K562 (cell line): ENCODE results near the gene SCO1. TPM values are rescaled to one million over a fixed set of nuclear protein-coding genes. Genes with fewer than 3 reads are reported as not detected.

Experiments
- ATAC-seq: fragments of 200-7000 bp; cut with Tn5 transposase; 3 replicates; pipeline ENCODE4 v1.9.1; 2020; ENCODE audit warnings: moderate library complexity
- BruUV-seq: library from RNA; stranded (reverse); fragments of 400-500 nt; replicated peaks from 2 replicates; lab custom pipeline; 2021; lab: Mats Ljungman, UMichigan
- CTCF ChIA-PET: fragments of 300-600 bp; formaldehyde crosslinking; extraction: SDS; loops from one replicate; lab custom pipeline; 2021; ENCODE audit warnings: low intra/inter-chr PET ratio; lab: Yijun Ruan, JAX
- POLR2A ChIA-PET: fragments of 300-600, 350-650 bp; sonication (Branson Sonifier 250); formaldehyde crosslinking; extraction: SDS; loops from one replicate; lab custom pipeline; 2021; ENCODE audit warnings: antibody characterized with exemption, inconsistent platforms; lab: Yijun Ruan, JAX
- DNase-seq, 4 experiments: peaks; one replicate each; pipeline versions ENCODE4 v3.0.0 to v3.0.0-alpha.2; 2011 to 2018; ENCODE audit warnings: low spot score in 3 of 4, mixed read lengths in 3 of 4; ENCODE audit errors: extremely low read depth in 1 of 4
- FAIRE-seq: peaks from 2 replicates; lab custom pipeline; 2011; peaks lifted over from hg19 to GRCh38; lab: Jason Lieb, UNC
- H2AFZ ChIP-seq: 2 replicates; pipeline ENCODE4 v1.6.0; 2011; ENCODE audit warnings: low read depth, low read length, control low read depth, inconsistent platforms
- H3K27ac ChIP-seq: fragments of 200-600 bp; 3 replicates; pipeline ENCODE4 v1.8.0; 2011; ENCODE audit warnings: low read depth, mild to moderate bottlenecking, control low read depth, inconsistent platforms, low read length, moderate library complexity, mixed read lengths; ENCODE audit errors: extremely low read depth
- H3K27me3 ChIP-seq, 2 experiments: fragments of 300-600 bp in 1 of 2; 2 replicates in 1 of 2; 3 replicates in 1 of 2; pipeline versions ENCODE4 v1.6.0 to v1.8.0; 2011; ENCODE audit warnings: inconsistent platforms in 2 of 2, low read length in 2 of 2, mild to moderate bottlenecking in 1 of 2, mixed read lengths in 1 of 2, moderate library complexity in 1 of 2; ENCODE audit not compliant: control insufficient read depth in 2 of 2, insufficient read depth in 2 of 2
- H3K36me3 ChIP-seq: fragments of 300-600 bp; 3 replicates; pipeline ENCODE4 v1.8.0; 2011; ENCODE audit warnings: mild to moderate bottlenecking, low read length, inconsistent platforms; ENCODE audit not compliant: control insufficient read depth, insufficient read depth
- H3K4me1 ChIP-seq, 2 experiments: fragments of 200-600 bp in 1 of 2; replicated peaks in 1 of 2; 2 replicates in 1 of 2; 3 replicates in 1 of 2; pipeline versions ENCODE4 v1.5.1 to v1.8.0; 2011; ENCODE audit warnings: inconsistent platforms in 2 of 2, low read length in 2 of 2, mild to moderate bottlenecking in 1 of 2, mixed read lengths in 1 of 2, moderate library complexity in 1 of 2; ENCODE audit not compliant: control insufficient read depth in 2 of 2, insufficient read depth in 2 of 2
- H3K4me2 ChIP-seq: 2 replicates; pipeline ENCODE4 v1.6.1; 2011; ENCODE audit warnings: low read length, control low read depth, inconsistent platforms, mixed read lengths; ENCODE audit not compliant: insufficient read depth
- H3K4me3 ChIP-seq: fragments of 200-600 bp; sonication (generic), shearing (Covaris generic); 2 replicates; pipeline ENCODE4 v1.5.1; 2016; ENCODE audit warnings: control low read depth, inconsistent platforms
- H3K79me2 ChIP-seq: fragments of 200-600 bp; 3 replicates; pipeline ENCODE4 v1.8.0; 2011; ENCODE audit warnings: low read length, inconsistent platforms; ENCODE audit not compliant: control insufficient read depth, insufficient read depth
- H3K9ac ChIP-seq, 2 experiments: 2 replicates each; pipeline versions ENCODE4 v1.6.0 to v1.6.1; 2011; ENCODE audit warnings: low read depth in 2 of 2, low read length in 2 of 2, control low read depth in 1 of 2, inconsistent platforms in 1 of 2, mild to moderate bottlenecking in 1 of 2, mixed read lengths in 1 of 2; ENCODE audit not compliant: insufficient read depth in 1 of 2
- H3K9me1 ChIP-seq: one replicate; pipeline ENCODE4 v1.6.0; 2011; ENCODE audit warnings: inconsistent platforms, mild to moderate bottlenecking, low read length, moderate library complexity; ENCODE audit not compliant: control insufficient read depth, insufficient read depth
- H3K9me3 ChIP-seq: replicated peaks from 2 replicates; pipeline ENCODE4 v1.5.1; 2011; ENCODE audit warnings: low read depth, low read length, inconsistent platforms; ENCODE audit not compliant: control insufficient read depth, insufficient read depth
- H4K20me1 ChIP-seq: replicated peaks from 2 replicates; pipeline ENCODE4 v1.6.1; 2011; ENCODE audit warnings: low read length, inconsistent platforms, mixed read lengths; ENCODE audit not compliant: control insufficient read depth, insufficient read depth
- CEBPG ChIP-seq, 3 experiments: fragments of 200-800 bp in 1 of 3; sonication (Bioruptor generic) in 1 of 3; sonication (generic) in 1 of 3; formaldehyde crosslinking in 1 of 3; IDR thresholded peaks in 2 of 3; conservative IDR thresholded peaks in 1 of 3; 2 replicates each; pipeline versions ENCODE4 v1.6.1 to v1.8.0; 2016 to 2022; ENCODE audit warnings: missing compliant biosample characterization in 2 of 3, missing genetic modification characterization in 2 of 3, mild to moderate bottlenecking in 1 of 3, missing genetic modification reagents in 1 of 3
- NFATC3 ChIP-seq: fragments of 450-650 bp; IDR thresholded peaks from 2 replicates; pipeline ENCODE4 v1.6.1; 2017; ENCODE audit warnings: mild to moderate bottlenecking
- SP2 ChIP-seq: IDR thresholded peaks from 2 replicates; pipeline ENCODE4 v1.6.1; 2011; ENCODE audit warnings: mild to moderate bottlenecking, low read depth, low read length, moderate library complexity; ENCODE audit not compliant: poor library complexity, severe bottlenecking; ENCODE audit errors: extremely low read depth
- ZFP30 ChIP-seq: fragments of 250-450 bp; sonication (Bioruptor Pico); IDR thresholded peaks from 2 replicates; pipeline ENCODE4 v1.8.0; 2022; ENCODE audit warnings: moderate library complexity, mild to moderate bottlenecking, inconsistent platforms, borderline replicate concordance
- WGBS: fragments of 100-300 bp; shearing (Covaris generic); methylation state at CpG from one replicate; pipeline ENCODE4 v1.1.6; 2016; ENCODE audit warnings: low coverage, mixed read lengths; ENCODE audit not compliant: insufficient coverage; ENCODE audit errors: missing lambda C conversion rate; 5-methylcytosine and 5-hydroxymethylcytosine counted together
- in situ Hi-C: fragments of 300-500 bp; cut with MboI; formaldehyde crosslinking; loops from 4 replicates; pipeline ENCODE4 v1.15.0; 2018; ENCODE audit warnings: inconsistent platforms, mixed read lengths
- intact Hi-C: fragments of 100-400 bp; cut with micrococcal nuclease; formaldehyde crosslinking; loops from 2 replicates; pipeline ENCODE4 v1.14.2; 2022
- polyA plus RNA-seq, 8 experiments: library from polyadenylated mRNA; depleted of rRNA in 4 of 8; stranded (reverse) in 5 of 8; unstranded in 3 of 8; fragments of >200 nt; fragmentation: Nextera tagmentation in 2 of 8; fragmentation: Illumina TruSeq in 1 of 8; extraction: Ambion mirVana in 2 of 8; extraction: Trizol in 1 of 8; gene quantifications; 2 replicates each; pipeline versions ENCODE4 v1.2.1 to v1.2.3, GENCODE V29; 2011 to 2014; ENCODE audit warnings: inconsistent platforms in 1 of 8, missing spikeins in 1 of 8
- total RNA-seq, 7 experiments: library from RNA; depleted of rRNA in 6 of 7; stranded (reverse); fragments of >200 nt in 6 of 7; fragmentation: Illumina TruSeq in 2 of 7; extraction: Trizol in 2 of 7; gene quantifications; 2 replicates each; pipeline versions ENCODE4 v1.2.1 to v1.2.3, GENCODE V29; 2011 to 2021; ENCODE audit warnings: low replicate concordance in 1 of 7
- TF ChIP-seq, protein P1 (sequence below): fragments of 450-650 bp; IDR thresholded peaks from 2 replicates; pipeline ENCODE4 v1.6.1; 2016; ENCODE audit warnings: mild to moderate bottlenecking
- TF ChIP-seq, protein P2 (sequence below): fragments of 450-650 bp; IDR thresholded peaks from one replicate; pipeline ENCODE4 v1.6.1; 2018; ENCODE audit warnings: mild to moderate bottlenecking, moderate library complexity; ENCODE audit not compliant: partially characterized antibody

Gene SCO1
- total and polyA plus RNA-seq, 9 of the 15 experiments (the other 6 are each of a cell fraction or from before 2014, with no cell fraction given), result 7.1 to 40.9 (median 22.1) TPM

DNA sequence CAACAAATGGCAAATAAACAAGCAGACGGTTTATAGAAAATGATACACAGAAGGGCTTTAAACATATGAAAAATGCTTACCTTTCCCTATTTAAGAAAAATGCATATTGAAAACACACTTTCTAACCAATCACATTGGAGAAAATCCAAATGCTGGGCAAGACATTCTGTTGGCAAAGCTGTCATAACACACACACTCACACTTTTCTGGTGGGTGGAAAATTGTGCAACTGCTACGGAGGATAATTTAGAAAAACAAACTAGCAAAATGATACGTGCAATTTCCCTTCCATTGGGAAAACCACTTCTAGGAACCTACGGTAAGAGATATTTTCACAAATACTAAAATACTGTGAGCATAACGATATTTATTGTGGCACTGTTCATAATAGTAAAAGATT is 30.4 kb downstream of the SCO1 start:
- Histone ChIP-seq H3K27me3 (no peaks in the 10 kb centered on the region), H3K4me1 (no peaks in the 10 kb centered on the region), H3K79me2 (no peaks in the 10 kb centered on the region), H3K36me3 (no peaks in the 10 kb centered on the region), H4K20me1 (no peaks in the 10 kb centered on the region), H3K4me2 (no peak overlapping the region), H3K9ac (no peak overlapping the region), H3K27ac (no peak overlapping the region), H3K9me1 (no peaks in the 10 kb centered on the region), H2AFZ (no peak overlapping the region), H3K4me3 (no peak overlapping the region), H3K9me3 (no peaks in the 10 kb centered on the region)
- DNase-seq (no peak), ATAC-seq (no peak), FAIRE-seq (no peak)
- WGBS, result 52% methylated on average over 5 of the region's 5 CpGs
- ChIA-PET CTCF (interaction anchor here (0.9 kb wide), 1 partner anchor 51 kb away, joined by 3 read pairs; no protein-coding TSS in a partner anchor), POLR2A (no interaction called here)
- intact Hi-C loops (no loop called here), in situ Hi-C loops (no loop called here)
- no TSS peak for BruUV-seq
- no peak for TF ChIP-seq NFATC3
- TF ChIP-seq, protein P1, sequence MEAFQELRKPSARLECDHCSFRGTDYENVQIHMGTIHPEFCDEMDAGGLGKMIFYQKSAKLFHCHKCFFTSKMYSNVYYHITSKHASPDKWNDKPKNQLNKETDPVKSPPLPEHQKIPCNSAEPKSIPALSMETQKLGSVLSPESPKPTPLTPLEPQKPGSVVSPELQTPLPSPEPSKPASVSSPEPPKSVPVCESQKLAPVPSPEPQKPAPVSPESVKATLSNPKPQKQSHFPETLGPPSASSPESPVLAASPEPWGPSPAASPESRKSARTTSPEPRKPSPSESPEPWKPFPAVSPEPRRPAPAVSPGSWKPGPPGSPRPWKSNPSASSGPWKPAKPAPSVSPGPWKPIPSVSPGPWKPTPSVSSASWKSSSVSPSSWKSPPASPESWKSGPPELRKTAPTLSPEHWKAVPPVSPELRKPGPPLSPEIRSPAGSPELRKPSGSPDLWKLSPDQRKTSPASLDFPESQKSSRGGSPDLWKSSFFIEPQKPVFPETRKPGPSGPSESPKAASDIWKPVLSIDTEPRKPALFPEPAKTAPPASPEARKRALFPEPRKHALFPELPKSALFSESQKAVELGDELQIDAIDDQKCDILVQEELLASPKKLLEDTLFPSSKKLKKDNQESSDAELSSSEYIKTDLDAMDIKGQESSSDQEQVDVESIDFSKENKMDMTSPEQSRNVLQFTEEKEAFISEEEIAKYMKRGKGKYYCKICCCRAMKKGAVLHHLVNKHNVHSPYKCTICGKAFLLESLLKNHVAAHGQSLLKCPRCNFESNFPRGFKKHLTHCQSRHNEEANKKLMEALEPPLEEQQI, result no peak
- TF ChIP-seq SP2, result no peak
- TF ChIP-seq, protein P2, sequence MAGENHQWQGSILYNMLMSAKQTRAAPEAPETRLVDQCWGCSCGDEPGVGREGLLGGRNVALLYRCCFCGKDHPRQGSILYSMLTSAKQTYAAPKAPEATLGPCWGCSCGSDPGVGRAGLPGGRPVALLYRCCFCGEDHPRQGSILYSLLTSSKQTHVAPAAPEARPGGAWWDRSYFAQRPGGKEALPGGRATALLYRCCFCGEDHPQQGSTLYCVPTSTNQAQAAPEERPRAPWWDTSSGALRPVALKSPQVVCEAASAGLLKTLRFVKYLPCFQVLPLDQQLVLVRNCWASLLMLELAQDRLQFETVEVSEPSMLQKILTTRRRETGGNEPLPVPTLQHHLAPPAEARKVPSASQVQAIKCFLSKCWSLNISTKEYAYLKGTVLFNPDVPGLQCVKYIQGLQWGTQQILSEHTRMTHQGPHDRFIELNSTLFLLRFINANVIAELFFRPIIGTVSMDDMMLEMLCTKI, result no peak
- no peak for TF ChIP-seq ZFP30
- TF ChIP-seq CEBPG (CRISPR knock-in tag; IDR thresholded peaks at IDR 0.05), result no peak
- TF ChIP-seq CEBPG (tag; conservative IDR thresholded peaks at IDR 0.05 in 1 of 2, IDR thresholded peaks at IDR 0.05 in 1 of 2), result no peak
